Spleen (tissue), 7 donors: ENCODE data around the gene ARHGAP36.

Experiments used
- CTCF ChIP-seq, 11 experiments: fragments of 200-600 bp in 7 of 11; fragments of 450-650 bp in 4 of 11; sonication (generic) in 4 of 11; IDR thresholded peaks in 8 of 11; conservative IDR thresholded peaks in 3 of 11; 1 replicate in 7 of 11; 2 replicates in 4 of 11; pipeline versions ENCODE4 v1.4.0 to v1.8.0; 2016 to 2021; ENCODE audit warnings: antibody characterized with exemption in 11 of 11, inconsistent platforms in 4 of 11, mild to moderate bottlenecking in 1 of 11
- POLR2AphosphoS5 ChIP-seq, 3 donors: sonication (generic); formaldehyde crosslinking; IDR thresholded peaks; one replicate each; pipeline ENCODE4 v1.5.1; 2017; ENCODE audit warnings: antibody characterized with exemption in 3 of 3
- donor health status: DM: no; HTN: no; CAD: no; lungs with moderate emphysema.
- donor health status: DM: no; HTN: no; CAD: no.
- donor health status: DM: no; HTN: no; CAD: no.

- TF ChIP-seq POLR2AphosphoS5 (IDR thresholded peaks at IDR 0.05) = no peak
- no peak for TF ChIP-seq CTCF (IDR thresholded peaks at IDR 0.05 in 8 of 11, conservative IDR thresholded peaks at IDR 0.05 in 3 of 11)
Observed at GRCh38 chrX:131058136-131058868, at the start of gene ARHGAP36.
